BLaER1 (cell line): ENCODE data around the gene RAP1GDS1.

Experiments
- H3K27ac ChIP-seq: shearing (Covaris generic); formaldehyde crosslinking; 2 replicates; pipeline ENCODE4 v1.8.1; 2022
- H3K27me3 ChIP-seq: shearing (Covaris generic); formaldehyde crosslinking; 2 replicates; pipeline ENCODE4 v1.8.1; 2022
- H3K36me3 ChIP-seq: shearing (Covaris generic); formaldehyde crosslinking; 2 replicates; pipeline ENCODE4 v1.8.1; 2022
- H3K4me1 ChIP-seq: shearing (Covaris generic); formaldehyde crosslinking; 2 replicates; pipeline ENCODE4 v1.8.1; 2022
- H3K4me2 ChIP-seq: shearing (Covaris generic); formaldehyde crosslinking; 2 replicates; pipeline ENCODE4 v1.8.1; 2022
- H3K4me3 ChIP-seq: shearing (Covaris generic); formaldehyde crosslinking; 2 replicates; pipeline ENCODE4 v1.8.1; 2022
- H3K9ac ChIP-seq: shearing (Covaris generic); formaldehyde crosslinking; 2 replicates; pipeline ENCODE4 v1.8.1; 2022
- H3K9me3 ChIP-seq: shearing (Covaris generic); formaldehyde crosslinking; 2 replicates; pipeline ENCODE4 v1.8.1; 2022
- H4K20me1 ChIP-seq: shearing (Covaris generic); formaldehyde crosslinking; 2 replicates; pipeline ENCODE4 v1.8.1; 2022
- Cebpa-rat ChIP-seq: shearing (Covaris generic); IDR thresholded peaks from 2 replicates; pipeline ENCODE4 v1.8.1; 2022

The RAP1GDS1 gene

GRCh38 chr4:98260579-98261404, at the start of gene RAP1GDS1:
RAP1GDS1 (plus strand) TSS chr4:98261384; CDS start chr4:98261566, 182 bp downstream.
- Histone ChIP-seq H3K4me1 (peaks cover 24% of the 10 kb centered on the region), H3K27ac (peak within 1 kb of the TSS; percentile 94), H3K27me3 (no peaks in the 10 kb centered on the region), H4K20me1 (peaks cover 31% of the 10 kb centered on the region; the same call in 1 of the 2 replicates), H3K4me2 (peak within 1 kb of the TSS; percentile 93), H3K4me3 (peak within 1 kb of the TSS; percentile 95), H3K9ac (peak within 1 kb of the TSS; percentile 94), H3K9me3 (no peaks in the 10 kb centered on the region), H3K36me3 (no peaks in the 10 kb centered on the region)
- TF ChIP-seq Cebpa-rat = no peak

GRCh38 chr4:98222306-98222705, 38.9 kb upstream of the RAP1GDS1 start:
- Histone ChIP-seq H3K4me2 (no peak overlapping the region), H3K27me3 (no peaks in the 10 kb centered on the region), H3K36me3 (no peaks in the 10 kb centered on the region), H3K9ac (no peak overlapping the region), H4K20me1 (no peaks in the 10 kb centered on the region), H3K27ac (no peak overlapping the region), H3K4me1 (no peaks in the 10 kb centered on the region), H3K4me3 (no peak overlapping the region), H3K9me3 (no peaks in the 10 kb centered on the region)
- no peak for TF ChIP-seq Cebpa-rat

- Histone ChIP-seq H3K4me2 (no peak overlapping the region), H3K9ac (no peak overlapping the region), H3K27ac (no peak overlapping the region), H3K36me3 (no peaks in the 10 kb centered on the region), H4K20me1 (no peaks in the 10 kb centered on the region), H3K4me3 (no peak overlapping the region), H3K4me1 (no peaks in the 10 kb centered on the region), H3K9me3 (no peaks in the 10 kb centered on the region), H3K27me3 (no peaks in the 10 kb centered on the region)
- no peak for TF ChIP-seq Cebpa-rat
Measured at GRCh38 chr4:98226396-98226795, 34.8 kb upstream of the RAP1GDS1 start.

GRCh38 chr4:98230961-98231360, 30.2 kb upstream of the RAP1GDS1 start:
- H3K9me3 ChIP-seq = no peaks in the 10 kb centered on the region
- no peak for TF ChIP-seq Cebpa-rat
- H3K4me2 ChIP-seq = no peak overlapping the region
- no peak overlapping the region for H3K27ac ChIP-seq
- H3K9ac ChIP-seq = no peak overlapping the region
- no peaks in the 10 kb centered on the region for H3K27me3 ChIP-seq
- peaks cover 5% of the 10 kb centered on the region; the same call in 1 of the 2 replicates for H3K4me1 ChIP-seq
- H3K4me3 ChIP-seq = no peak overlapping the region
- H4K20me1 ChIP-seq = no peaks in the 10 kb centered on the region
- no peaks in the 10 kb centered on the region for H3K36me3 ChIP-seq

- Histone ChIP-seq H3K4me2 (no peak overlapping the region), H3K27me3 (no peaks in the 10 kb centered on the region)
Measured at GRCh38 chr4:98232202-98232601, 29.0 kb upstream of the RAP1GDS1 start.

GRCh38 chr4:98237204-98237603, 24.0 kb upstream of the RAP1GDS1 start:
- Histone ChIP-seq H3K27ac (no peak overlapping the region), H3K9me3 (no peaks in the 10 kb centered on the region), H3K4me3 (no peak overlapping the region), H4K20me1 (no peaks in the 10 kb centered on the region), H3K4me2 (no peak overlapping the region), H3K4me1 (peaks cover 3% of the 10 kb centered on the region; the same call in 1 of the 2 replicates), H3K27me3 (no peaks in the 10 kb centered on the region), H3K9ac (no peak overlapping the region), H3K36me3 (no peaks in the 10 kb centered on the region)
- no peak for TF ChIP-seq Cebpa-rat

More at GRCh38 chr4:98232202-98232601, 29.0 kb upstream of the RAP1GDS1 start:
- Histone ChIP-seq H3K36me3 (no peaks in the 10 kb centered on the region), H3K27ac (no peak overlapping the region), H3K9ac (no peak overlapping the region), H3K9me3 (no peaks in the 10 kb centered on the region), H3K4me1 (peaks cover 5% of the 10 kb centered on the region; the same call in 1 of the 2 replicates), H3K4me3 (no peak overlapping the region), H4K20me1 (no peaks in the 10 kb centered on the region)
- TF ChIP-seq Cebpa-rat = peak; percentile 94

GRCh38 chr4:98242063-98242462, 19.1 kb upstream of the RAP1GDS1 start:
- H3K36me3 ChIP-seq = no peaks in the 10 kb centered on the region

GRCh38 chr4:98242538-98242937, 18.6 kb upstream of the RAP1GDS1 start:
- H3K36me3 ChIP-seq = no peaks in the 10 kb centered on the region

More at GRCh38 chr4:98242063-98242462, 19.1 kb upstream of the RAP1GDS1 start:
- TF ChIP-seq Cebpa-rat = no peak
- Histone ChIP-seq H3K27me3 (no peaks in the 10 kb centered on the region), H3K27ac (no peak overlapping the region), H3K9me3 (no peaks in the 10 kb centered on the region), H3K9ac (no peak overlapping the region), H3K4me1 (no peaks in the 10 kb centered on the region), H3K4me3 (no peak overlapping the region), H3K4me2 (no peak overlapping the region), H4K20me1 (no peaks in the 10 kb centered on the region)

GRCh38 chr4:98245226-98245625, 16.0 kb upstream of the RAP1GDS1 start:
- no peak overlapping the region for H3K27ac ChIP-seq
- TF ChIP-seq Cebpa-rat = no peak
- no peak overlapping the region for H3K4me2 ChIP-seq
- no peaks in the 10 kb centered on the region for H3K27me3 ChIP-seq
- no peaks in the 10 kb centered on the region for H3K4me1 ChIP-seq
- no peaks in the 10 kb centered on the region for H4K20me1 ChIP-seq
- H3K9ac ChIP-seq = no peak overlapping the region
- H3K4me3 ChIP-seq = no peak overlapping the region
- H3K9me3 ChIP-seq = no peaks in the 10 kb centered on the region
- H3K36me3 ChIP-seq = no peaks in the 10 kb centered on the region

More at GRCh38 chr4:98242538-98242937, 18.6 kb upstream of the RAP1GDS1 start:
- H3K27me3 ChIP-seq = no peaks in the 10 kb centered on the region
- H3K4me3 ChIP-seq = no peak overlapping the region
- H4K20me1 ChIP-seq = no peaks in the 10 kb centered on the region
- H3K9me3 ChIP-seq = no peaks in the 10 kb centered on the region
- no peak overlapping the region for H3K9ac ChIP-seq
- no peak overlapping the region for H3K4me2 ChIP-seq
- H3K4me1 ChIP-seq = no peaks in the 10 kb centered on the region
- H3K27ac ChIP-seq = no peak overlapping the region
- TF ChIP-seq Cebpa-rat = no peak

GRCh38 chr4:98248934-98249333, 12.2 kb upstream of the RAP1GDS1 start:
- no peak for TF ChIP-seq Cebpa-rat
- H3K27me3 ChIP-seq = no peaks in the 10 kb centered on the region
- no peaks in the 10 kb centered on the region for H3K36me3 ChIP-seq
- H3K4me1 ChIP-seq = no peaks in the 10 kb centered on the region
- no peak overlapping the region for H3K9ac ChIP-seq
- no peaks in the 10 kb centered on the region for H3K9me3 ChIP-seq
- H4K20me1 ChIP-seq = no peaks in the 10 kb centered on the region
- no peak overlapping the region for H3K27ac ChIP-seq
- H3K4me3 ChIP-seq = no peak overlapping the region
- no peak overlapping the region for H3K4me2 ChIP-seq
